Measurements from ENCODE around the gene LCORL.
"Not testable (repeated sequence)": the region's sequence is repeated elsewhere in the genome, so short reads cannot be mapped to it uniquely, and the experiment has no call there.

Gene LCORL

GRCh38 chr4:18041114-18041513, 19.6 kb upstream of the LCORL start:
- no peaks in the 10 kb centered on the region for H4K20me1 ChIP-seq (ENCODE audit: insufficient read depth, low read length, poor library complexity, severe bottlenecking)
- H2AFZ ChIP-seq (ENCODE audit: low read length) = no peak overlapping the region
- H3K9me3 ChIP-seq (ENCODE audit: insufficient read depth, low read depth, low read length) = no peaks in the 10 kb centered on the region
- no peaks in the 10 kb centered on the region for H3K36me3 ChIP-seq (ENCODE audit: insufficient read depth, low read length)
- H3K79me2 ChIP-seq (ENCODE audit: insufficient read depth, low read length) = no peaks in the 10 kb centered on the region
- no peaks in the 10 kb centered on the region for H3F3A ChIP-seq (ENCODE audit: low read depth)
- H3K27me3 ChIP-seq (ENCODE audit: insufficient read depth, low read length, poor library complexity, severe bottlenecking) = no peaks in the 10 kb centered on the region
- no peaks in the 10 kb centered on the region for H3K9me2 ChIP-seq (replicated peaks; ENCODE audit: low read depth, low read length)
- no peak overlapping the region for H3K9ac ChIP-seq (ENCODE audit: low read depth, low read length, poor library complexity, severe bottlenecking)
- H3K4me1 ChIP-seq (ENCODE audit: insufficient read depth, low read length, poor library complexity, severe bottlenecking) = no peaks in the 10 kb centered on the region
- TF ChIP-seq EZH2phosphoT487 (IDR thresholded peaks at IDR 0.05; ENCODE audit: borderline replicate concordance) (no peak), CTCF (conservative IDR thresholded peaks at IDR 0.05; ENCODE audit: low read length) (no peak)
- no peak overlapping the region for H3K4me3 ChIP-seq (ENCODE audit: low read length, poor library complexity, severe bottlenecking)
- no peak overlapping the region for H3K4me2 ChIP-seq (ENCODE audit: low read depth, low read length, poor library complexity, severe bottlenecking)

GRCh38 chr4:18039113-18039512, 17.6 kb upstream of the LCORL start:
- Histone ChIP-seq H3F3A (ENCODE audit: low read depth) (no peaks in the 10 kb centered on the region), H3K4me2 (ENCODE audit: low read depth, low read length, poor library complexity, severe bottlenecking) (no peak overlapping the region), H4K20me1 (ENCODE audit: insufficient read depth, low read length, poor library complexity, severe bottlenecking) (no peaks in the 10 kb centered on the region), H3K9ac (ENCODE audit: low read depth, low read length, poor library complexity, severe bottlenecking) (no peak overlapping the region), H3K9me3 (ENCODE audit: insufficient read depth, low read depth, low read length) (no peaks in the 10 kb centered on the region), H3K4me3 (ENCODE audit: low read length, poor library complexity, severe bottlenecking) (no peak overlapping the region), H3K36me3 (ENCODE audit: insufficient read depth, low read length) (no peaks in the 10 kb centered on the region), H2AFZ (ENCODE audit: low read length) (no peak overlapping the region), H3K9me2 (replicated peaks; ENCODE audit: low read depth, low read length) (no peaks in the 10 kb centered on the region), H3K79me2 (ENCODE audit: insufficient read depth, low read length) (no peaks in the 10 kb centered on the region), H3K4me1 (ENCODE audit: insufficient read depth, low read length, poor library complexity, severe bottlenecking) (no peaks in the 10 kb centered on the region), H3K27me3 (ENCODE audit: insufficient read depth, low read length, poor library complexity, severe bottlenecking) (no peaks in the 10 kb centered on the region)
- no peak for TF ChIP-seq CTCF (conservative IDR thresholded peaks at IDR 0.05; ENCODE audit: low read length)
- TF ChIP-seq EZH2phosphoT487 (IDR thresholded peaks at IDR 0.05; ENCODE audit: borderline replicate concordance) = no peak

- H3K79me2 ChIP-seq (ENCODE audit: insufficient read depth, low read length); H3K36me3 ChIP-seq (ENCODE audit: insufficient read depth, low read length); H3K9me2 ChIP-seq (replicated peaks; ENCODE audit: low read depth, low read length); H3K4me3 ChIP-seq (ENCODE audit: low read length, poor library complexity, severe bottlenecking); H3K9me3 ChIP-seq (ENCODE audit: insufficient read depth, low read depth, low read length); H4K20me1 ChIP-seq (ENCODE audit: insufficient read depth, low read length, poor library complexity, severe bottlenecking); H2AFZ ChIP-seq (ENCODE audit: low read length); H3K4me2 ChIP-seq (ENCODE audit: low read depth, low read length, poor library complexity, severe bottlenecking); H3K9ac ChIP-seq (ENCODE audit: low read depth, low read length, poor library complexity, severe bottlenecking); H3F3A ChIP-seq (ENCODE audit: low read depth); H3K4me1 ChIP-seq (ENCODE audit: insufficient read depth, low read length, poor library complexity, severe bottlenecking): not testable (repeated sequence)
- H3K27me3 ChIP-seq (ENCODE audit: insufficient read depth, low read length, poor library complexity, severe bottlenecking) = peaks cover 18% of the 10 kb centered on the region
Observed at GRCh38 chr4:18036369-18036768, 14.8 kb upstream of the LCORL start.

- Histone ChIP-seq H3K4me1 (ENCODE audit: insufficient read depth, low read length, poor library complexity, severe bottlenecking) (no peaks in the 10 kb centered on the region), H3K36me3 (ENCODE audit: insufficient read depth, low read length) (no peaks in the 10 kb centered on the region), H3K4me3 (ENCODE audit: low read length, poor library complexity, severe bottlenecking) (no peak overlapping the region), H3F3A (ENCODE audit: low read depth) (no peaks in the 10 kb centered on the region), H2AFZ (ENCODE audit: low read length) (no peak overlapping the region), H3K27me3 (ENCODE audit: insufficient read depth, low read length, poor library complexity, severe bottlenecking) (peaks cover 18% of the 10 kb centered on the region), H3K9me3 (ENCODE audit: insufficient read depth, low read depth, low read length) (no peaks in the 10 kb centered on the region), H3K79me2 (ENCODE audit: insufficient read depth, low read length) (no peaks in the 10 kb centered on the region), H3K9me2 (replicated peaks; ENCODE audit: low read depth, low read length) (no peaks in the 10 kb centered on the region), H4K20me1 (ENCODE audit: insufficient read depth, low read length, poor library complexity, severe bottlenecking) (no peaks in the 10 kb centered on the region), H3K9ac (ENCODE audit: low read depth, low read length, poor library complexity, severe bottlenecking) (no peak overlapping the region), H3K4me2 (ENCODE audit: low read depth, low read length, poor library complexity, severe bottlenecking) (no peak overlapping the region)
- TF ChIP-seq CTCF (conservative IDR thresholded peaks at IDR 0.05; ENCODE audit: low read length) = no peak
- no peak for TF ChIP-seq EZH2phosphoT487 (IDR thresholded peaks at IDR 0.05; ENCODE audit: borderline replicate concordance)
Observed at GRCh38 chr4:18034099-18034498, 12.5 kb upstream of the LCORL start.
